ENCODE measurements around the gene QKI.

Gene QKI

DNA sequence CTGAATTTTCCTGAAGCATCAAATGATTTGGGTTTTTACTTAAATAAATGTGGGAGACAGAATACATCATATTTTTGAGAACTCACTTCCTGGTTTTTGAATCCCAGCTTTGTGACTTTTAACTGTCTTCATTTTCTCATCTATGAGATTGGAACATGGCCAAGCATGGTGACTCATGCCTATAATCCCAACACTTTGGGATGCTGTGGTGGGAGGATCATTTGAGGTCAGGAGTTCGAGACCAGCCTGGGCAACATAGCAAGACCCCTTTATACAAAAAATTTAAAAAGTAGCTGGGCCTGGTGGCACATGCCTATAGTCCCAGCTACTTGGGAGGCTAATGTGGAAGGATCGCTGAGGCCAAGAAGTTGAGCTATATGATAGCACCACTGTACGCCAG, 122.3 kb downstream of the QKI start:
- no peak for DNase-seq (ENCODE audit: low read depth)

DNA sequence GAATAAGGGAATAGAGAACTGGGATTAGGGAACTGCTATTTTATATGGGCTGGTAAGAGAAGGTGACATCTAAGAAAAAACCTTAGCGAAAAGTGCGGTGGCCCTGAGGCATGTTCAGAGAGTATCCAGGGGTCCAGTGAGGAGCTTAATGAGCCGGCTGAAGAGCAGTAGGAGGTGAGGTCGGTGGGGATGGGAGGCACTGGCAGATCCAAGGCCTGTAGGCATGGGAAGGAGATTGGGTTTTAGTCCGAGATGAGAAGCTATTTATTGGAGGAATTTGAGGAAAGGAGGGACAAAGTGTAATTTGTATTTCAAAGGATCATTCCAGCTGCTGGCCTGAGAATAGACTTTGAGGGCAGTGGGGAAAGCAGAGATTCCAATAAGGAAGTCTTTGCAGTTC, 123.8 kb downstream of the QKI start:
- no peak for DNase-seq (ENCODE audit: low read depth)

- DNase-seq (ENCODE audit: low read depth), result no peak
Observed at GRCh38 chr6:163539101-163539762, 124.7 kb downstream of the QKI start.

DNA sequence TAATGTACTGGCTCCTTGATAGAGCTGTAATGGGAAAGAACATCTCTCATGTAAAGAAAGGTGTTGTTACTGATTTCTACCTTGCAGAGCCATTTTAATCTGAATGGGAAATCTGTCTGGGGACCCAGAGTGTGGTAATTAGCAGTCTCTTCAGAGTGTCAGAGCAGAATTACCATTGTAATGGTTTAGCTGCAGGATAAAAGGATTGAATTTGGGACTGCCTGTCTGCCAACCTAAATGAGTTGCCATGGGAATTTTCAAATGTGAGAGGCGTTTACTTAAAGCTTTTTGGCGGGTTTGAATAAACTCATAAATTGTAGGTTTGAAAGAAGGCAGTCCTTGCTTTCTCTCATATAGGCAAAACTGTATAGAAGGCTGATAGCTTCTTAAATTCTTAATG, 128.8 kb downstream of the QKI start:
- no peak for DNase-seq (ENCODE audit: low read depth)

GRCh38 chr6:163545370-163545769, 130.9 kb downstream of the QKI start:
- DNase-seq (ENCODE audit: low read depth), result no peak

GRCh38 chr6:163547287-163547686, 132.8 kb downstream of the QKI start:
- DNase-seq (ENCODE audit: low read depth), result no peak

- DNase-seq (ENCODE audit: low read depth), result no peak
Observed at GRCh38 chr6:163548624-163549023, 134.1 kb downstream of the QKI start.

GRCh38 chr6:163554032-163554431, 139.5 kb downstream of the QKI start:
- no peak for DNase-seq (ENCODE audit: low read depth)

DNA sequence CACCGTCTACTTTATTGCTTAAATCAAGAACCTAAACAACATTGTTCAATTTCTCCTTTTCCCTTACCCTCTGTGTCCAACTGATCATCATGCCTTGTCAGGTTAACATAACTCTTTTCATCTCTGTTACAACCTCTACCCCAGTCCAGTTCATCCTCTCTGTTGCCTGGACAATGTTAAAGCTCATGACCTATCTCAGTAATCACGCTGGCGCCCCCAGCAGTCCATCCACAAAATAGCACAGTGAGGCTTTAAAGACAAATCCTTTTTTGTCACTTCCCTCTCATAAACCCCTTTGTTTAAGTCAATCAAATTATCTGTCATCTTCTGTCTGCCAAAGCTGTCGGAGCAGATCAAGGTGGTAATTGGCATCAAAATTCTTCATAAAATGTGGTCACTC, 140.1 kb downstream of the QKI start:
- DNase-seq (ENCODE audit: low read depth), result no peak

DNA sequence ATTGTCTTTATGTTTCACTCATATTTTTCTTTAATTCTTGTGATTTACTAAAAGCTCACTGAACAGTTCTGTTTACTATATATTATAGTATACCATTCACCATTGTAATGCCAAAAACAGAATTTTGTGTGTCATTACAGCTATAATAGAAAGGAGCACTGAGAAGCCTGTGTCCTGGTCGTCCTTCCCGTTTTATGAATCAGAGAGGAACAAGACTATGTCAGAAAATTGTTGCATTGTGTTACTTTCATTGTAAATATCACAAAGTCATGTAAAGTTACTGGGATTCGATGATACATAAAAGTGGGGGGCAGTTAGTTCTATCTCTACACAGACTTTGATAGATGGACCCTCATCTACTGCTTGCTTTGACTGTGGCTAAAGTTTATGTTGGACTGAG, 145.1 kb downstream of the QKI start:
- DNase-seq (ENCODE audit: low read depth), result no peak

- no peak for DNase-seq (ENCODE audit: low read depth)
Observed at GRCh38 chr6:163563318-163563717, 148.8 kb downstream of the QKI start.

DNA sequence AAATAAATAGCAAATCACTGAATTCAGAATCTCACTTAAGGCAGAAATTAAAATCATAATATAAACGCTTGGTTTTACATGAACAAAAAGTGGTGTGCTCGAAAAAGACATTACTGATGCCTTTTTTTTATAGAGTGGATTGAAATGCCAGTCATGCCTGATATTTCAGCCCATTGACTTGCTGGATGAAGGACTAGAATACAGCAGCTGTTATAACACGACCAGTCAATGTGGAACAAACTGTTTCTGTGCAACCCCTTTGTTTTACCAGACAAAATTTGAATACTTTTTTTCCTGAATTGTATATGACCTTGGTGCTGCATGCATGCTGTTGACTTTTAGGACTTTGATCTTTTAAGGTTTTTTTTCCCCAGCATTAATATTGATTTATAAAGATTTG, 150.0 kb downstream of the QKI start:
- DNase-seq (ENCODE audit: low read depth), result no peak

- no peak for DNase-seq (ENCODE audit: low read depth)
Observed at GRCh38 chr6:163565140-163565539, 150.6 kb downstream of the QKI start.

DNA sequence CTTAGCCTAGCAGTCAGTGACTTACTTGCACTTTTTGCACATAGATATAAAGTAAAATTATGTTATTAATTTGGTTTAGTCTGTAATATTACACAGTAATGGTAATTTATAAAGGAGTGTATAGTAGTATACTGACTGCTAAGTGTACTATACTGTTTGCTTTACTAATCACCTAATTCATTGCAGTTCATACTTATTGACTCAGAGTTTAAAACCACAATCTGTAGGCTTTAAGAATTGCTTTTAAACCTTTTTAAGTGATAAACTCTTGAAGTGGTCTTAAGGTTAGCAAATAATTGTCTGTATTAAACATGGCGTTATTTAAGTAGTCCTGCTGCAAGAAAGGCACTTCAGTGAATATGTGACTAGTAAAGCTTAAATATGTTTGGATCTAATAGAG, 151.5 kb downstream of the QKI start:
- no peak for DNase-seq (ENCODE audit: low read depth)

- DNase-seq (ENCODE audit: low read depth), result no peak
Observed at GRCh38 chr6:163568275-163568674, 153.8 kb downstream of the QKI start.

GRCh38 chr6:163570579-163571231, 156.2 kb downstream of the QKI start:
- no peak for DNase-seq (ENCODE audit: low read depth)

- DNase-seq (ENCODE audit: low read depth), result no peak
Observed at GRCh38 chr6:163571730-163572129, 157.2 kb downstream of the QKI start.

- DNase-seq (ENCODE audit: low read depth), result no peak
Observed at GRCh38 chr6:163572612-163573011, 158.1 kb downstream of the QKI start.

DNA sequence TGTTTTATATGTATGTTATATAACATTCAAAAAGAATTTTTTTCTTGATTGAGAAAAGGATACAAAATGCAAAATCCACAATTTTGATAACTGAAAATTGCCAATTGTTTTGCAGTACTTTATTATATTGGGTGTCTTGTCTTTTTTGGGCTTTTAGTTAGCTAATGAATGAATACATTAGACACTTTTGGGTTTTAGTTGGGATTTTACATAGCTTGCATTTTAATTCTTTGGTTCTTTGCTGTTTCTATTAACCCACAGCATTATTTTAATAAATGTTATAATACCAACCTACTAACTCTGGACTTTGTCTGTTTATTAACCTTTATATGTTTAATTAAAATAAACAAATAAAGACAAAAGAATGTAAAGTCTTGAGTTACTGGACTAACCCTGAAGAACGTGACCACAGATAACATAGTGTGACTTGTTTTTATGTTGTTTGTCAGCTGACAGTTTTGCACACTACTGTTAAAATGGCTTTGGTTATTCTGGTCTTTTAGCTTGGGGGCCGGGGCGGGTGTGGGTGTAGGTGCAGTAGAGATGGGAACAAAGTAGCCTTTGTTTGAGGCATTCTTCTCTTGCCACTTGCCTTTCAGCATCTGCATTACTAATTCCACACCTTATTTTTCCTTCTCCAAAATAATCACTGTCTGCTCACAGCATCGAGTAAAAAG, 159.1 kb downstream of the QKI start:
- DNase-seq (ENCODE audit: low read depth), result no peak

- DNase-seq (ENCODE audit: low read depth), result no peak
Observed at GRCh38 chr6:163576114-163576513, 161.6 kb downstream of the QKI start.

- no peak for DNase-seq (ENCODE audit: low read depth)
Observed at GRCh38 chr6:163577404-163577803, 162.9 kb downstream of the QKI start.

DNA sequence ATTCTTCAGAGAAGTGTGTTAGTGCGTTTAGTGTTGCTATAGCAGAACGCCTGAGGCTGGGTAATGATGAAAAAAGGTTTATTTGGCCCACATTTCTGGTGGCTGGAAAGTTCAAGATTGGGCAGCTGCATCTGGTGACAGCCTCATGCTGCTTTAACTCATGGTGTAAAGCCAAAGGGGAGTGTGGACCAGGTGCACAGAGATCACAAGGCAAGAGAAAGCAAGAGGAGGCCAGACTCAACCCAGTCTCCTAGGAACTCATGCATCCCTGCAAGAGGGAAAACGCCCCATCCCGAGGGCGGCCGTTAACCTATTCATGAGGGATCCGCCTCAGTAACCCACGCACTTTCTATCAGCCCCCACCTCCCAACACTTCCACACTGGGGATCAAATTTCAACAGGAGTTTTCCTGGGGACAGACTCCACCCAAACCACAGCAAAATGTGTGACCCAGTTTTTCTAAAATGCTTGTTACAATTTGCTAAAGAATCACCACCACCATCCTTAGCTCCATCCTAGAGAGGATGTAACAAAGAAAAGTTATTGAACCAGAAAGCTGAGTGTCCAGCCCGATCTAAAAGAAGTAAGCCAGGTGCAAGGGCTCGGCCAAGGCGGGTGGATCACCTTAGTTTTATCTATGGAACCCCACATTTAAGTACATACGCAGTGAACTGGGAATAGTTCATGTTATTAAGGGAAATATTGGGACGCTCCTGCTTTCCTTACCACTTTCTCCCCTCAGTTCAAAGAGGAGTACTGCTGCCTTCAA, 164.8 kb downstream of the QKI start:
- DNase-seq (ENCODE audit: low read depth), result no peak

- no peak for DNase-seq (ENCODE audit: low read depth)
Observed at GRCh38 chr6:163579880-163580295, 165.4 kb downstream of the QKI start.

Measured in GM04503 (cell line).